Fibroblast of peridontal ligament (primary cell): ENCODE results near the gene CENPP.

ENCODE experiments used
- DNase-seq: peaks from one replicate; pipeline ENCODE4 v3.0.0-alpha.2; 2010; ENCODE audit errors: extremely low read depth

CENPP gene

GRCh38 chr9:92656537-92656925 lies 330.8 kb downstream of the CENPP start:
- no peak for DNase-seq

GRCh38 chr9:92657296-92658094 lies 331.7 kb downstream of the CENPP start:
- no peak for DNase-seq

DNA sequence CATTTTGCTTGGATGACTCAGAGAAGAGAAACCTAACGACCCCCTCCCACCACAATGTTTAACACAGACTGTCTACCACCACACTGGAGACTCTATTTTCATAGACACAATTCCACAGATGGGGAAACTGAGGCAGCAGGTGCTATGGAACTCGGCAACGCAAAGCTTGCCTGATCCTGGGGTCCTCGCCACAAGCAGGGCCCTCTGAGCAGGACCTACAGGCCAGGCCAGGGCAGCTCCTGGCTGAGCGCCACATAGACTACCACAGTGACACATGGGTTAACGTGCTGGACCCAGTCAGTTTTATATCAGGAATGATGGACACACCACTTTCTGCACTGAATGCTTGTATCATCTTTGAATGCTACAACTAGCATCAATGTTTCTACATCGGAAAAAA lies 332.4 kb downstream of the CENPP start:
- DNase-seq = no peak

GRCh38 chr9:92658611-92659010 lies 332.9 kb downstream of the CENPP start:
- no peak for DNase-seq

DNA sequence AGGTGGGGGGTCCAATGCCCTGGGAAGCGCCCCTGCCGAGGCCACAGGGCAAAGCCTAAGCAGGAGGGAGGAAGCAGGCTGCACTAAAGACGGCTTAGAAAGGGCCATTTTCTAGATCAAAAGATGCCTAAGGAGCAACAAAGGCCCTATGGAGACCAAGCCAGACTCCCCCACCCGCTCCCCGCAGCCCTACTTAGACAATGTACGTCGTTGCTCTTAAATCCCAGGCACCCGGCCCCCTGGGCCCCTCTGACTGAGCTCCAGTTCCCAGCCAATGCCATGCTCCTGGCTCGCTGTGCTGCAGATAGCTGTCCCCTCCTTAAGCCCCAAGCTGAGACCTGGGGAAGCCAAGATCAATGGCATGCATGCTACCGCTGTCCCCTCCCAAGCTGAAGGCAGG lies 333.8 kb downstream of the CENPP start:
- no peak for DNase-seq

DNA sequence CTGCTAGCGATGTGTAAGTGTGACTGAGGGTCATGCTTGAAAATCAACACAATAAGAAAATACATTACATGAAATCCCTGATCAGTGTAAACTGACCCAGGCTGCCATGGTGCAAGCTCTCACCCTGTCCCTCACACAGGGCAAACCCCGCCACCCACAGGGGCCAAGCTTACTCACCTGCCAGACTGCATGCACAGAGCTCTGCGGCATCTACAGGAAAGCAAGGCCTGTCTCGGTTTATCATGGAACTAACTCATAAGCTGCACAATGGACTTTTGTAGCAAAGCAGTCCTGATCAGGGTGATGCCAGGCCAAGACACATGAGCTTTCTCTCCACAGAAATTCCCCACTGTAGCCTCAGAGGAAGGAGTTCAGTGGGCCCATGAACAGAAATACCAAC lies 334.5 kb downstream of the CENPP start:
- DNase-seq = no peak

DNA sequence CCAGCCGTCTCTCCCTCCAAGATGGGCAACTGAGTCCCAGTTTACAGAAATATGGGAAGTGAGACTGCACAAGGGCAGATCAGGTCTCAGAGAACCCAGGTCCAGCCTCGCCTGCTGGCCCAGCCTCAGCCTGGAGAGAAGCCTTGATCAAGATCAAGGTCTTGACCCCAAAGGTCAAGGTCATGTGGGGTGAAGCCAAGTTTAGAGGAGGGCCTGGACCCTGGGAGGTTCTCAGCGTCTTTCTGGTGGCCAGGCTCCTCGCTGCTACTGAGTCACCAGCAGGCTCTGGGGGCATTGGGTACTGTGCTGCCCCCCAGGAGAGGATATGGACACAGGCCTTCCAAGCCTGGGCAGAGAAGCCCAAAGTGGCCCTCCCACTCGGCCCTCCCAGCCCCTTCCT lies 335.4 kb downstream of the CENPP start:
- no peak for DNase-seq

GRCh38 chr9:92661743-92662142 lies 336.0 kb downstream of the CENPP start:
- no peak for DNase-seq

- no peak for DNase-seq
Measured at GRCh38 chr9:92663126-92663525, 337.4 kb downstream of the CENPP start.

GRCh38 chr9:92663951-92664350 lies 338.2 kb downstream of the CENPP start:
- DNase-seq = no peak

- no peak for DNase-seq
Measured at GRCh38 chr9:92664394-92665152, 338.8 kb downstream of the CENPP start.

DNA sequence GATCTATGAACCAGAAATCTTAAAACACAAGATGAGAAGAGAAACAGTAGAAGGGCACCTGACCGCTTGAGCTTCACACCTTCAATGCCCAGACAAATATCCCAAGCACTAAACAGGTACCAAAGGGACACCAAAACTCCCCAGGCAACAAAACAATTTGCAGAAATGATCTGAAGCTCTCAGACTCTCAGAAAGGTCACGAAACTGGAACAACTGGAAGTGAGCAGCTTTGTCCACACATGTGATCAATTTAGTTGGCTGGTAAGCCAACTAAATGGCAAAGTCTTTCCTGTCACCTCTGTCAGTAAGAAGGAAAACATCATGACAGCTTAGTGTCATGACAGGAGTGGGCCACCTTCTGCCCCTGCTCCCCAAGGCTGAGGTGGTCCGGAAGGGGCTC lies 340.1 kb downstream of the CENPP start:
- DNase-seq = no peak

DNA sequence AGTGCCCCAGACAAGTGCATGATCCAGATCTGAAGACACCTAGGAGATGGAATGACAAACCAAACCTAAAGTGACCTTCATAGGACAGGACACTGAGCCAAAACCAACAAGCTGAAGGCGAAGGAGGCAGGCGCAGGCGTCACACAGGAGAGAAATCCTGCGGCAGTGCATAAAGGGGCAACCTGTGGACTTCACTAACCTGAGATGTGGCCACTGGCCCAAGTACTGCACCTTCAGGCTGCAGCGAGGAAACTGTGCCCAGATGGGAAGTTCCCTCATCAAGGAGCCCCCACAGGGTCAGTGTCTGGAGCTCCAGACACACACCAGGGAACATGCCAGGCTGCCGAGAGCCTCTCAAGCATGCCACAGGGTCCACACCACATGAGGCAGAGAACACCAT lies 340.5 kb downstream of the CENPP start:
- no peak for DNase-seq

- DNase-seq = no peak
Measured at GRCh38 chr9:92666912-92667532, 341.3 kb downstream of the CENPP start.

GRCh38 chr9:92668746-92669526 lies 343.2 kb downstream of the CENPP start:
- peak; percentile 24 for DNase-seq

- no peak for DNase-seq
Measured at GRCh38 chr9:92669527-92669889, 343.8 kb downstream of the CENPP start.
